ENCODE data around the gene SDCCAG8.

DNA sequence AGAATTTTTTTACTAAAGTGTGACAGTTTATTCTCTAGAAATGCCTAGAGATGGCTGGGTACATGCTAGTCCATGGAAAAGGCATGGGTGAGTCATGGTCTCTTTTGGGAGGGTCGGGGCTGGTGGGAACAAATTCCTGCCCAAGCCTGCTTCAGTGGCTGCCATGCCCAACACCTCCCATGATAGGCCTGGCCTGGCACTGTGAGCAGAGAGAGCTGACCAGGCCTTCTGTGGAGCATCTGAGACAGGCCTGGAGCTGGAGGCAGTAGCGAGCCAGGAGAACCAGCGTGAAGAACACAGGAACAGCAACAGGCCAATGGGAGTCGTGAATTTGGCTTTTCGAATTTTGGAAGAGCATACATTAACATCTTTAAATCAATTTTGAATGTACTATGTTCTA, 209.2 kb downstream of the SDCCAG8 start:
- no peak for TF ChIP-seq RAD21 (IDR thresholded peaks at IDR 0.05)
- TF ChIP-seq, protein P1, sequence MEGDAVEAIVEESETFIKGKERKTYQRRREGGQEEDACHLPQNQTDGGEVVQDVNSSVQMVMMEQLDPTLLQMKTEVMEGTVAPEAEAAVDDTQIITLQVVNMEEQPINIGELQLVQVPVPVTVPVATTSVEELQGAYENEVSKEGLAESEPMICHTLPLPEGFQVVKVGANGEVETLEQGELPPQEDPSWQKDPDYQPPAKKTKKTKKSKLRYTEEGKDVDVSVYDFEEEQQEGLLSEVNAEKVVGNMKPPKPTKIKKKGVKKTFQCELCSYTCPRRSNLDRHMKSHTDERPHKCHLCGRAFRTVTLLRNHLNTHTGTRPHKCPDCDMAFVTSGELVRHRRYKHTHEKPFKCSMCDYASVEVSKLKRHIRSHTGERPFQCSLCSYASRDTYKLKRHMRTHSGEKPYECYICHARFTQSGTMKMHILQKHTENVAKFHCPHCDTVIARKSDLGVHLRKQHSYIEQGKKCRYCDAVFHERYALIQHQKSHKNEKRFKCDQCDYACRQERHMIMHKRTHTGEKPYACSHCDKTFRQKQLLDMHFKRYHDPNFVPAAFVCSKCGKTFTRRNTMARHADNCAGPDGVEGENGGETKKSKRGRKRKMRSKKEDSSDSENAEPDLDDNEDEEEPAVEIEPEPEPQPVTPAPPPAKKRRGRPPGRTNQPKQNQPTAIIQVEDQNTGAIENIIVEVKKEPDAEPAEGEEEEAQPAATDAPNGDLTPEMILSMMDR (IDR thresholded peaks at IDR 0.05; ENCODE audit: low read depth, low read length, missing input control), result no peak
- TF ChIP-seq, protein P2, sequence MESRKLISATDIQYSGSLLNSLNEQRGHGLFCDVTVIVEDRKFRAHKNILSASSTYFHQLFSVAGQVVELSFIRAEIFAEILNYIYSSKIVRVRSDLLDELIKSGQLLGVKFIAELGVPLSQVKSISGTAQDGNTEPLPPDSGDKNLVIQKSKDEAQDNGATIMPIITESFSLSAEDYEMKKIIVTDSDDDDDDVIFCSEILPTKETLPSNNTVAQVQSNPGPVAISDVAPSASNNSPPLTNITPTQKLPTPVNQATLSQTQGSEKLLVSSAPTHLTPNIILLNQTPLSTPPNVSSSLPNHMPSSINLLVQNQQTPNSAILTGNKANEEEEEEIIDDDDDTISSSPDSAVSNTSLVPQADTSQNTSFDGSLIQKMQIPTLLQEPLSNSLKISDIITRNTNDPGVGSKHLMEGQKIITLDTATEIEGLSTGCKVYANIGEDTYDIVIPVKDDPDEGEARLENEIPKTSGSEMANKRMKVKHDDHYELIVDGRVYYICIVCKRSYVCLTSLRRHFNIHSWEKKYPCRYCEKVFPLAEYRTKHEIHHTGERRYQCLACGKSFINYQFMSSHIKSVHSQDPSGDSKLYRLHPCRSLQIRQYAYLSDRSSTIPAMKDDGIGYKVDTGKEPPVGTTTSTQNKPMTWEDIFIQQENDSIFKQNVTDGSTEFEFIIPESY (IDR thresholded peaks at IDR 0.05), result no peak
- TF ChIP-seq, protein P3, sequence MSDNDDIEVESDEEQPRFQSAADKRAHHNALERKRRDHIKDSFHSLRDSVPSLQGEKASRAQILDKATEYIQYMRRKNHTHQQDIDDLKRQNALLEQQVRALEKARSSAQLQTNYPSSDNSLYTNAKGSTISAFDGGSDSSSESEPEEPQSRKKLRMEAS (IDR thresholded peaks at IDR 0.05), result no peak
- TF ChIP-seq, protein P4, sequence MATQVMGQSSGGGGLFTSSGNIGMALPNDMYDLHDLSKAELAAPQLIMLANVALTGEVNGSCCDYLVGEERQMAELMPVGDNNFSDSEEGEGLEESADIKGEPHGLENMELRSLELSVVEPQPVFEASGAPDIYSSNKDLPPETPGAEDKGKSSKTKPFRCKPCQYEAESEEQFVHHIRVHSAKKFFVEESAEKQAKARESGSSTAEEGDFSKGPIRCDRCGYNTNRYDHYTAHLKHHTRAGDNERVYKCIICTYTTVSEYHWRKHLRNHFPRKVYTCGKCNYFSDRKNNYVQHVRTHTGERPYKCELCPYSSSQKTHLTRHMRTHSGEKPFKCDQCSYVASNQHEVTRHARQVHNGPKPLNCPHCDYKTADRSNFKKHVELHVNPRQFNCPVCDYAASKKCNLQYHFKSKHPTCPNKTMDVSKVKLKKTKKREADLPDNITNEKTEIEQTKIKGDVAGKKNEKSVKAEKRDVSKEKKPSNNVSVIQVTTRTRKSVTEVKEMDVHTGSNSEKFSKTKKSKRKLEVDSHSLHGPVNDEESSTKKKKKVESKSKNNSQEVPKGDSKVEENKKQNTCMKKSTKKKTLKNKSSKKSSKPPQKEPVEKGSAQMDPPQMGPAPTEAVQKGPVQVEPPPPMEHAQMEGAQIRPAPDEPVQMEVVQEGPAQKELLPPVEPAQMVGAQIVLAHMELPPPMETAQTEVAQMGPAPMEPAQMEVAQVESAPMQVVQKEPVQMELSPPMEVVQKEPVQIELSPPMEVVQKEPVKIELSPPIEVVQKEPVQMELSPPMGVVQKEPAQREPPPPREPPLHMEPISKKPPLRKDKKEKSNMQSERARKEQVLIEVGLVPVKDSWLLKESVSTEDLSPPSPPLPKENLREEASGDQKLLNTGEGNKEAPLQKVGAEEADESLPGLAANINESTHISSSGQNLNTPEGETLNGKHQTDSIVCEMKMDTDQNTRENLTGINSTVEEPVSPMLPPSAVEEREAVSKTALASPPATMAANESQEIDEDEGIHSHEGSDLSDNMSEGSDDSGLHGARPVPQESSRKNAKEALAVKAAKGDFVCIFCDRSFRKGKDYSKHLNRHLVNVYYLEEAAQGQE (IDR thresholded peaks at IDR 0.05), result no peak
- TF ChIP-seq SP1 (IDR thresholded peaks at IDR 0.05), result no peak
- TF ChIP-seq, protein P5, sequence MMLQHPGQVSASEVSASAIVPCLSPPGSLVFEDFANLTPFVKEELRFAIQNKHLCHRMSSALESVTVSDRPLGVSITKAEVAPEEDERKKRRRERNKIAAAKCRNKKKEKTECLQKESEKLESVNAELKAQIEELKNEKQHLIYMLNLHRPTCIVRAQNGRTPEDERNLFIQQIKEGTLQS (IDR thresholded peaks at IDR 0.05), result no peak
- TF ChIP-seq GABPA (IDR thresholded peaks at IDR 0.05 in 1 of 2, conservative IDR thresholded peaks at IDR 0.05 in 1 of 2), result no peak
- no peak for TF ChIP-seq YY1 (IDR thresholded peaks at IDR 0.05)
- TF ChIP-seq NR2F2 (IDR thresholded peaks at IDR 0.05), result no peak
- no peak for TF ChIP-seq TAF1 (conservative IDR thresholded peaks at IDR 0.05)
- no peak for TF ChIP-seq JUND (IDR thresholded peaks at IDR 0.05)
- TF ChIP-seq FOXA1 (IDR thresholded peaks at IDR 0.05), result no peak
- no peak for TF ChIP-seq HNF4G (IDR thresholded peaks at IDR 0.05)
